Body of pancreas (tissue), 4 donors: ENCODE measurements around the gene SEZ6L.

Experiments used
- CTCF ChIP-seq, 7 experiments: fragments of 450-650 bp in 4 of 7; fragments of 200-600 bp in 3 of 7; sonication (generic) in 3 of 7; IDR thresholded peaks; one replicate each; pipeline ENCODE4 v1.5.1; 2016 to 2019; ENCODE audit warnings: antibody characterized with exemption in 7 of 7
- POLR2A ChIP-seq, 3 donors: fragments of 450-650 bp; IDR thresholded peaks; one replicate each; pipeline ENCODE4 v1.6.1; 2016; ENCODE audit warnings: antibody characterized with exemption in 3 of 3, mild to moderate bottlenecking in 2 of 3

- TF ChIP-seq CTCF (IDR thresholded peaks at IDR 0.05) = no peak
- no peak for TF ChIP-seq POLR2A (IDR thresholded peaks at IDR 0.05)
These were observed 222.4 kb downstream of the SEZ6L start for GRCh38 chr22:26391623-26392022.
